Measurements from ENCODE around the gene ITM2B.

The ITM2B gene

DNA sequence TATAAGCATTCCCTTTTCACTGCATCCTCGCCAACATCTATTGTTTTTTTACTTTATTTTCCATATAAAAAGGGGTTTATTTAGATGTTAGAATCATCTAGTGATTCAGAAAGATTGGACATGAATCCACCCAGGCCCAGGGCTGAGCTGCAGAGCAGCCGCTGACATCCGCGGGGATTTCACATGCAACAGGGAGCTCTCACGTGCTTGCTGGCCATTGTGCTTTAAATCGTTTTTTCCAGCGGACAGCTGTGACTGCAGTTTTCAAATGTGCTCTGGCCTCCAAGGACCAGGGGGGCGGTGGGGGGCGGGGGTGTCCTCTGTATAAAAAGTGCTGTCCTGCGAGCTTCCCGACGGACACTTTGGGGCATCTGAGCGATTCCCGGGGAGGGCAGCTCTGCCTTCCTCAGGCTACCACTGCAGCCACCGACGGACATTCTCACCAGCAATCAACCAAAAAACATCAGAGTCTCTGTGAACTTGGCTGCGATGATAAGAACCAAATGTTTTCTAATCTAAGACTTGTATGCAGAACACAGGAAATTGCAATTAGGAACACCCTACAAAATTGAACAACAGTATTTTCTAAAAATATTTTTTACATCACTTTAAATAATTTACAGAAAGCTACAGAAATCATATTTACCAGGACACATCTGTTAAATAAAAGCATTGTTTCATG, 83.1 kb downstream of the ITM2B start:
- no peak for DNase-seq

DNA sequence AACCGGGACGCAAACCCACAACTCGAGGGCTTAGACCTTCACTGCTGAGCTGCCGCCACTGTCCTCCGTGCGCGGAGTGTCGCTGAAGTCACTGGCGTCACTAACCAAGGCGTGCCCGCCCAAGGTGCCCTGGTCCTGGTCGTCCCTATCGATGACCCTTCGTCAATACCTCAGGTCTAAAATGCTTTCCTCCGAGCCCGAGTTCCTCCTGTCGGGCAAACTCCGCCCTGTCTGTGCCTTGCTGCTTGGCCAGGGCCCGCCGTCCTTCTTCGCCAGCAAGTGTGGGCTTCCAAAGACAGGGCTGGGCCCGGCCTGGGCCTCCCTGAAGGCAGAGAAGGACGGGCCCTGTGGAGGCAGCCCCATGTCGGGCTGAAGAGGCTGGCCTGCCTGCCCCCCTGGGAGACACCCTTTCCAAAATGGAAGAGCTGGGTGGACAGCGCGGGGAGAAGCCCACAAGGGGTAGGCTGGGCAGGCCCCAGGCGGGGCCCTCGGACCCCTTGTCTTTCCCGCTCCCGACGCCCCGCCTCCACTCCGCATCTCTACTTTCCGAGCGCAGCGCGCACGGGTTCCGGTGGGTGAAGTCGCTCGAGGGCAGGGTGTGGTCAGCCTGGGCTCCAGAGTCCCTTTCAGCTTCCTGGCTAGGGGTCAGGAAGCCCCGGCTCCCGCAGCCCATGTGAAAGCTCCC, 84.0 kb downstream of the ITM2B start:
- DNase-seq = no peak

DNA sequence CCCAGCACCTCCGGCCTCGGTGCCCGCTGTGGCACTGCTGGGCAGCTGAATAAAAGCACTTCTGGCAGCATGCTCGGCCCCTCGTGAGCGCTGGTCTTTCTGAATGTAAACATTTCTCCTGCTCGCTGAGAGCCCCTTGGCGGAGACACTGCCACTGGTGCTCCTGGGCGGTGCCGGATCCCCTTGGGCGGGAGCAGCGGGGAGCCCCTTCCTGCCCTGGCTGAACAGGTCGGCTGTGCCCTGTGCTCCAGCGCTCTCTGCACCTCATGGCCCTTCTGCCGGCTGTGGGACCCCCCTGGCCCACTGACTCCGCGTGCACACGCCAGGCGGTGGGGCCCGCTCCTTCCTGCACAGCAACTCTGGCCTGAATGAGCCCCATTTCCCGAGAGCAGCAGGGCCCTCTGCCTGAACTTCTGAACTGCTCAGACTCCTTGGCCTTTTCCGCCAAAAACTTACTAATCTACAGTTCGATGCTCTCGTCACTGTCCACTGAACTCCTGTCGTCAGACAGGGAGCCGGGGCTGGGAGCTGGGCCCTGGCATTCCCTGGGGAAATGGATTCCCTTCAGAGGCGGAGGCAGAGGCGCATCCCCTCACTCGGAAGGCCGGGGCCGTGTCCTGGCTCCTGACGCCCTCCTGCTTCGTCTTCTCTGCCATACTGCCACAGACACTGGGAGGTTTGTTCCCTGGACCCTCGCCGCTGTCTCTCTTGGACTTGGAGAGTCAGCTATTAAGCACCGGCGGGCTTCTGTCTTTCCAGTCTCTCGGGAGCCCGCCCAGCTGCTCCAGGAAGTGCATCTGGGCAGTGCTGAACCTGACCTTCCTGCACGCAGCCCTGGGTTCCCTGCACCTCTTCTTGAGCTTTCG, 84.7 kb downstream of the ITM2B start:
- DNase-seq = no peak

DNA sequence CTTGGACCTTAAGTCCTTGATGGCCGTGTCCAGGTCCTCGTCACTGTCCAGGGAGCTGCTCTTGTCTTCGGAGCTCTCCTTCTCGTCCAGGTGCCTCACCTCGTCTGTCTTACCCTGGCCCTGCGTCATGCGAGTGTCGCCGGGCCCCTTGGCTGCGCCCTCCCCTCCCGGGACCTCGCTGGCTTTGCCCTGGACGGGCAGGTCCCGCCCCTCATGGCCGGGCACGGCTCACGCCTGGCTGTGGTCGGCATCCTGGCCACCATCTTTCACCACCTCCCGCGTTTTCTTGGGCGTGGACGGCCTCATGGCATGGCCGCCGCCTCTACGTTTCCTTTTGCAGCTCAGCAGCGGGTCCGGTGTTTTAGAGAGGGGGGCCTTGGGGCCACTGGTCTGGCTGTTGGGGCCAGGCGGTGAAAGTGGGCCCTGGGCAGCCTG, 85.4 kb downstream of the ITM2B start:
- DNase-seq = no peak

DNA sequence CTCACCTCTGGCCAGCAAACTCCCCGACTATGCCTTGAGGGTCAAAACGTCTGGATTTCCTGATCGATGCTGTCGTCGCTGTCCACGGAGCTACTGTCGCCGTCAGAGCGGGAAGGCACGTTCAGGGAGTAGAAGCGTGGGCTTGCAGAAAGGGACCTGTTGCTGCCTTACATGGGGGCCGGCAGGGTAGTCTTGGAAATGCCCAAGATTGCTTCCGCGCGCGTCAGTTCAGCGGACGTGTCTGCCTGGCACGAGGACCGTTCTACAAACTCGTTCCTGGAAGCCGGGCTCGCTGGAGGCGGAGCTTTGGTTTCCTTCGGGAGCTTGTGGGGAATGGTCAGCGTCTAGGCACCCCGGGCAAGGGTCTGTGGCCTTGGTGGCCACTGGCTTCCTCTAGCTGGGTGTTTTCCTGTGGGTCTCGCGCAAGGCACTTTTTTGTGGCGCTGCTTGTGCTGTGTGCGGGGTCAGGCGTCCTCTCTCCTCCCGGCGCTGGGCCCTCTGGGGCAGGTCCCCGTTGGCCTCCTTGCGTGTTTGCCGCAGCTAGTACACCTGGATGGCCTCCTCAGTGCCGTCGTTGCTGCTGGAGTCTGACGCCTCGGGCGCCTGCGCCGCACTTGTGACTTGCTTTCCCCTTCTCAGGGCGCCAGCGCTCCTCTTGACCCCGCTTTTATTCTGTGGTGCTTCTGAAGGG, 86.0 kb downstream of the ITM2B start:
- DNase-seq = peak; percentile 5
